Right lobe of liver (tissue), 6 donors: ENCODE results near the gene IVD. TPM values are rescaled to one million over a fixed set of nuclear protein-coding genes. Genes with fewer than 3 reads are reported as not detected.

Source experiments
- ATAC-seq, 4 donors: fragments of 200-7000 bp; cut with Tn5 transposase; one replicate each; pipeline ENCODE4 v1.9.1; 2020; ENCODE audit warnings: mild to moderate bottlenecking in 4 of 4, moderate library complexity in 4 of 4
- DNase-seq, 3 donors: peaks; one replicate each; pipeline ENCODE4 v3.0.0-alpha.2; 2020
- H3K27ac ChIP-seq, 3 donors: fragments of 200-600 bp; one replicate each; pipeline ENCODE4 v1.8.0; 2022
- H3K27me3 ChIP-seq, 2 donors: fragments of 200-600 bp; one replicate each; pipeline ENCODE4 v1.8.0; 2022
- H3K36me3 ChIP-seq, 4 donors: fragments of 200-600 bp; sonication (generic) in 1 of 4; one replicate each; pipeline versions ENCODE4 v1.5.1 to v1.8.0; 2017 to 2022; ENCODE audit warnings: control low read depth in 1 of 4
- H3K4me1 ChIP-seq, 4 donors: fragments of 200-600 bp; sonication (generic) in 1 of 4; one replicate each; pipeline versions ENCODE4 v1.5.1 to v1.8.0; 2017 to 2022; ENCODE audit warnings: control low read depth in 1 of 4
- H3K4me3 ChIP-seq, 3 donors: fragments of 200-600 bp; one replicate each; pipeline ENCODE4 v1.8.0; 2022
- H3K9me3 ChIP-seq, 4 donors: fragments of 200-600 bp; sonication (generic) in 1 of 4; one replicate each; pipeline versions ENCODE4 v1.5.1 to v1.8.0; 2017 to 2022; ENCODE audit warnings: control low read depth in 1 of 4
- CTCF ChIP-seq, 4 donors: fragments of 200-600 bp in 3 of 4; fragments of 450-650 bp in 1 of 4; IDR thresholded peaks; one replicate each; pipeline versions ENCODE4 v1.5.1 to v1.8.0; 2016 to 2022; ENCODE audit warnings: antibody characterized with exemption in 4 of 4, mild to moderate bottlenecking in 2 of 4
- POLR2A ChIP-seq: fragments of 450-650 bp; IDR thresholded peaks from one replicate; pipeline ENCODE4 v1.6.1; 2017; ENCODE audit warnings: antibody characterized with exemption, mild to moderate bottlenecking
- WGBS: methylation state at CpG from one replicate; pipeline ENCODE4 v1.1.6; 2018; ENCODE audit warnings: low coverage, low lambda C conversion rate; ENCODE audit not compliant: insufficient coverage; ENCODE audit errors: missing lambda C conversion rate; 5-methylcytosine and 5-hydroxymethylcytosine counted together
- intact Hi-C, 2 donors: fragments of 100-400 bp; cut with DNase I; formaldehyde crosslinking; loops; one replicate each; pipeline versions ENCODE4 v1.11.2 to v1.14.1; 2022
- total RNA-seq, 6 experiments: library from RNA; depleted of rRNA in 2 of 6; stranded (reverse); fragments of >200 nt in 2 of 6; fragmentation: NEBNext Ultra II Directional in 3 of 6; extraction: Animal tissue kit (Norgen Biotek cat#: 25700) in 3 of 6; gene quantifications; one replicate each; pipeline versions ENCODE4 v1.1.0 to v1.2.4, GENCODE V29; 2016 to 2023
- donor health status: DM: no; HTN: yes; CAD: no.
- donor health status: DM: no; HTN: no; CAD: no.
- donor health status: DM: no; HTN: no; CAD: no.
- donor health status: DM: no; HTN: yes; CAD: no.
- donor health status: DM: no; HTN: yes; CAD: no.

IVD gene
- total RNA-seq, 6 experiments from 2014 or later = 89.7 to 231 (median 122) TPM

DNA sequence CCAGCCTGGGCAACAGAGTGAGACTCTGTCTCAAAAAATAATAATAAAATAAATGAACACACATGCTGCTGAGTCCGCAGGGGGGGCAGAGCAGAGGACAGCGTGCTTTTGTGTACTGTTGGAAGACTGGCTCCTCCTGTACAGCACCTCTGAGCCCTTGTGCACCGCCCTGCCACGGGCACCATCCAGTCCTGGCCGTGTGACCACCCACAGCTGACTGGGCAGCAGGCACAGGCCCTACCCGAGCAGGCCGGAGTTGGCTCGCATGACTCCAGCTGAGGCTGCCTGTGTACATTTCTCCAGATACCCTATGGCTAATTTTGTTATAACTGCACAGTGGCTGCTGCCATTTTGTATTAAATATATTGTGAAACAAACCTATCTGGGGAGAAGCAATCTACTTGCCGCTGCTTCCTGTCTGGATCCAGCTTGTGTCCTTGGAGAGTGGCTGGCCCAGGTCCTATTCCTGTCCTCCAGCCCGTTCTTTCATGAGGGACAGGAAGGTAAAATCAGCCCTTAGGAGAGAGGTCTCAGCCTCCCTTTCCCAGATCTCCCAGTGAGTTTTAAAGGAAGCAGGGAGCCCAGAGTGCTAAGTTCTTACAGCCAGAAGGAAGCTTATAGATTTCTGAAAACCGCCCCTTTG, 14.6 kb downstream of the IVD start:
- no peaks in the 10 kb centered on the region for H3K9me3 ChIP-seq
- peaks cover 0 to 22% (median 8%) of the 10 kb centered on the region in 4 donors for H3K4me1 ChIP-seq
- H3K27ac ChIP-seq = peak overlapping the region in 1 of 3 donors; percentile 12
- ATAC-seq (peak; percentile 32 to 40 (median 38)), DNase-seq (peak in 1 of 3 donors; percentile 72)
- 41% methylated on average over 9 of the region's 11 CpGs for WGBS
- no peak overlapping the region for H3K4me3 ChIP-seq
- intact Hi-C loops = loop anchor here in 1 of 2 donors (10.0 kb wide), 1 partner anchor 75 kb away; the partner anchor contains the start of gene CCDC9B
- H3K27me3 ChIP-seq = no peaks in the 10 kb centered on the region
- H3K36me3 ChIP-seq = peaks cover 0 to 31% (median 17%) of the 10 kb centered on the region in 4 donors
- TF ChIP-seq POLR2A (no peak), CTCF (IDR thresholded peaks at IDR 0.05) (no peak)

DNA sequence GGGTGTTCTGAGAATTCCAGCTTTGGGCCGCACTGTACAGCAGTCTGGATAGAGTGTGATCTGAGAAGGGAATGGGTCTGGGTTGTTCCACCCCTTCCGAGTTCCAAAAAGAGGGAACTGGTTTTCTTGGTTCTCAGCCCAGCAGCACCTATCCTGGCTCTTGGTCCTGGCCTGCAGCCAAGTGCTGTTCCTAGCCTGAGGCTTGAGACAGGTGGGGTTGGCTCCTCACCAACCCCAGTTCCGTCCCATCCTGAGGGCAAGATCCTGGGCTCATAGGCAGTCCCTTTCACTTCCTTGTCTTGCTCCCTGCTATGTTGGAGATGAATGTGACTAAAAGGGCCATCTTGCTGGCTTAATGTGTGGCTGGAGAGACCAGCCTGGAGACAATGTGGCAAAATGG, 15.2 kb downstream of the IVD start:
- H3K36me3 ChIP-seq = peaks cover 0 to 25% (median 12%) of the 10 kb centered on the region in 4 donors
- TF ChIP-seq CTCF (IDR thresholded peaks at IDR 0.05) = no peak
- no peak for TF ChIP-seq POLR2A
- H3K27ac ChIP-seq = peak overlapping the region in 1 of 3 donors; percentile 12
- intact Hi-C loops = loop anchor here in 1 of 2 donors (10.0 kb wide), 1 partner anchor 76 kb away; the partner anchor contains the start of gene CCDC9B
- no peak overlapping the region for H3K4me3 ChIP-seq
- DNase-seq (peak; percentile 65 to 84 (median 79)), ATAC-seq (peak; percentile 31 to 58 (median 53))
- 15% methylated on average over 3 of the region's 3 CpGs for WGBS
- H3K4me1 ChIP-seq = peaks cover 0 to 22% (median 8%) of the 10 kb centered on the region in 4 donors
- no peaks in the 10 kb centered on the region for H3K9me3 ChIP-seq
- no peaks in the 10 kb centered on the region for H3K27me3 ChIP-seq

- H3K36me3 ChIP-seq = peaks cover 0 to 18% (median 8%) of the 10 kb centered on the region in 4 donors
- no peaks in the 10 kb centered on the region for H3K9me3 ChIP-seq
- ATAC-seq = peak; percentile 90 to 94 (median 92)
- TF ChIP-seq POLR2A (peak; percentile 28), CTCF (IDR thresholded peaks at IDR 0.05) (peak; percentile 85 to 98 (median 94))
- no peak overlapping the region for H3K4me3 ChIP-seq
- intact Hi-C loops = loop anchor here in 1 of 2 donors (10.0 kb wide), 1 partner anchor 77 kb away; the partner anchor contains the start of gene CCDC9B
- no peak overlapping the region for H3K27ac ChIP-seq
- peak; percentile 85 to 88 (median 85) for DNase-seq
- H3K4me1 ChIP-seq = peaks cover 0 to 22% (median 8%) of the 10 kb centered on the region in 4 donors
- H3K27me3 ChIP-seq = no peaks in the 10 kb centered on the region
- 12% methylated on average over 12 of the region's 31 CpGs for WGBS
These were observed 15.9 kb downstream of the IVD start for GRCh38 chr15:40421246-40422157.

- Histone ChIP-seq H3K27me3 (no peaks in the 10 kb centered on the region), H3K27ac (no peak overlapping the region), H3K4me3 (no peak overlapping the region), H3K4me1 (peaks cover 0 to 22% (median 8%) of the 10 kb centered on the region in 4 donors), H3K36me3 (no peaks in the 10 kb centered on the region), H3K9me3 (no peaks in the 10 kb centered on the region)
- DNase-seq = no peak
- TF ChIP-seq CTCF (IDR thresholded peaks at IDR 0.05) (no peak), POLR2A (no peak)
- intact Hi-C loops = loop anchor here in 1 of 2 donors (10.0 kb wide), 1 partner anchor 80 kb away; the partner anchor contains the start of gene CCDC9B
- WGBS = 88% methylated on average over 1 of the region's 6 CpGs
- no peak for ATAC-seq
These were observed 19.0 kb downstream of the IVD start for GRCh38 chr15:40424483-40425115.
